HG03520 (cell line): ENCODE data around the gene TGFB2.

ENCODE experiments used
- ATAC-seq: cut with Tn5 transposase; IDR thresholded peaks from one replicate; pipeline ENCODE4 v1.9.1; 2021; ENCODE audit warnings: mild to moderate bottlenecking, moderate library complexity; ENCODE audit not compliant: unreplicated experiment

The TGFB2 gene

DNA sequence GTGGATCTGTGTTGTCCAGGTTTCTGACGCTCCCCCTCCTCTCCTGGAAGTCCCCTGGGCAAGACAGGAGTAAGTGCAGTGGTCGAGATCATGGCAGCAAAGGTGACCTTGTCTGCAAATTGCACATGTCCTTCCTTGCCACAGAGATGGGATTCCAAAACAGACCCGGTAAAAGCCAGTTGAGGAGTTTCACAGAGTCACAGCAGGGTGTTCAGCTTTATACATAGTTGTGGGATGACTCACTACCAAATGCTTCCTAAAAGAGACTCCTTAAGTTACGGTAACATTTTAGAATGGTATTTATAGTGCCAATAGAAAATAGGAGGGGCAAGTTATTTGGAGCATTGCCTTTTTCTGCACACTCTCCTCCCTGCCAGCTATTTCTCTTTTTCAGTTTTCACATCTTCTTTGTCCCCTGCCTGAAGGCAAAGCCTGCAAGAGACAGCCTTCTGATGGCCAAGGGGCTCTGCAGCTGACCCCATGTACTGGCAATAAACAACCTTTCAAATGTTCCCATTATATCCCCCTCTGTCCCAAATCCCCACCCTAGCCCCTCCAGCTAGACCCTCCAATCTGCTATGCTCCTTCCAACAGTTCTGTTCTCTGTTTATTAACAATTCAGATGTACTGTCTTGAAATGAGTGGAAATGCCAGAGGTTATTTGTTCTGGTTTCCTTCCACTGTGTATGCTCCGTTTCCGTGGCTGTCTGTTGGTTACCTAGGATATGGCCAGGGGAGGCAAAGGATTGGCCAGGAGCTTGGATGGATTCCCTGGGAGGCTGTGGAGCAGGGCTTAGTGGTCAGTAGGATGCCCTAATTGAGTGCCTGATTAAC lies 115.0 kb downstream of the TGFB2 start:
- peak; percentile 47 for ATAC-seq

DNA sequence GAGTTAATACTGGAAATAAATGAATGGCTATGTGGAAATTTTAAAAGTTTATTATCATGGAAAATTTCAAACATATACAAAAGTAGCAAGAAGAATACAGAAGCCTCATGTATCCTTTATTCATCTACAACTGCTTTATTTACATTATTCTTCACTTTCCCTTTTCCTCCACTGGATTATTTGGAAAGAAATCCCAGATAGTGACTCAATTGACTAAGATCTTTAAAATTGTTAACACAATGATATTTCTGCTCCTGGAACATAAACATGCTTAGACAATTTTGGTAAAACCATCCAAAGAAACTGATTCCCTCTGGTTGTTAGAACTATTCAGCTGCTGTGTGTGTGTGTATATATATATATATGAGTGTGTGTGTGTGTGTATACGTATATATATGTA lies 116.2 kb downstream of the TGFB2 start:
- ATAC-seq: no peak

DNA sequence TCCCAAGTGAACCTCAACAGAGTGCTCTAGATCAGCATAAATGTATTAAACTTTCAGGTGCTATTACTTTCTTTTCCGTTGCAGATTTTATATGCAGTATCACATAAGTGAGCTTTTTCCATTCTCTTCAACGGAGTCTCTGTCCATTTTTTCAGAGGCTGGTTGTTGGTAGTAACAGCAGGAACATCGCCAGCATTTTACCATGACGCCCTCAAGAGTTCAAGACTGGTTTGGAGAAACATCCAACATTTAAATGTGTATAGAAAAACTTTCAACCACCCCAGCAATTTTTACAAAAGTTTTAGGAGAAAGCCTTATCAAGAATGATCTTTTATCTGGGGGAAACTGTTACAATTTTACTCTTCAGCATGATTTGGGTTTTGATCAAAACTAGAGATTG lies 117.0 kb downstream of the TGFB2 start:
- no peak for ATAC-seq

DNA sequence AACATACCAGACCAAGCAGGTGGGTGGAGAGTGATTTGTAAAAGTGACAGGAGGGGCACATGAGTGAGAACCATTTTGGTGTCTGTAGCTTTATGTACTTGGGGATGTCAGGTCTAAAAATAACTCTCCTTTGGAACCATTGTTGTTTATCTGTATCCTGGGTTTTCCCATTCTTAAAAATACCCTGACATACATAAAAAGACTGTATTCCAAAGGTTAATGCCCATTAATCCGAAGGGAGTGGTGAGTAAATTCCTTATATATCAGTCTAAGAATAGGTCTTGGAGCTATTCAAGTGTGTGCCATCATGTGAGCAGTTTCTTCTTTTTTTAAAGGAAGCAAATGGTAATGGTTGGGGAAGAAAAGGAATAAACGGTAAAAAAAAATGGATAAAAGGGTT lies 117.5 kb downstream of the TGFB2 start:
- ATAC-seq: no peak

DNA sequence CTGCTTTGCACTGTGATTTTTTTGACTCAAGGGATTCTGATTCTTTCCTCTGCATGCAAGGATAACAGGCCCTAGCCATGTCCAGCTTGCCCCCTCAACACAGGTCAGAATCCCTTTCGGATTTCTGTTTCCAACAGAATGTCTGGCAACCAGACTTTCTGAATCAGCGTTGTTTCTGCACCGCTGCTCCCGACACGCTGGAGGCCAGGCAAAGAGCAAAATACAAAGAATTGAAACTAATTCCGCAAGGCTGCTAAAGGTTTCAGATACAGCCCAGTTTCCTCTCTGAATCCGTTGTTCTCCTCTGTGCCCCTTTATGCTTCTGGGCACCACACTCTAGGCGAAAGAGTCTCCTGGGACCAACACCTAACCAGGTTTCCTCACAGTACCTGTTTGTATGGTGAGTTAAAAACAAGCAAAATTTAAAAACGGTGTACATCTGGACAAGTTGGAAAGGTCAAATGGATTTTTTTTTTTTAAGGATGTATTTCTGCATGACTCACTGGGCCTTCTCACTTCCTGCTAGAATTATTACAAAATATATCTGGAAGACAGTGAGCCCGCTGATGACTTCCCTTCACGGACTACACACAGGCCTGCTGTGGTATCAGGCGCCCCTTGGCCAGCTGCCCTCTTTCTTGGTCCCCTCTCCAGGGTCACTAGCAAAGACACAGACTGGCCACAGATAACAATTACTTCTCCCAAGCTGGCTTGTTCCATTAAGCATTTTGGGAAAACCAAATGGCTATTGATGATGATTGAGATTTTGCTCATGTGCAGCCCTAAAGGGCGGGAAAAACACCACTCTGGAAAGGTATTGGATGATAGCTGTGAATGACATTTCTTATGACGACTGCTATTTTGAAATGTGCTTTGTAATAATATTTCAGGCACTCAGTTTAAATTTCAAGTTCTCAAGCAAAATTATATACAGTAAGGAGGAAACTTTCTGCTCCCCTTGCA lies 118.3 kb downstream of the TGFB2 start:
- no peak for ATAC-seq

DNA sequence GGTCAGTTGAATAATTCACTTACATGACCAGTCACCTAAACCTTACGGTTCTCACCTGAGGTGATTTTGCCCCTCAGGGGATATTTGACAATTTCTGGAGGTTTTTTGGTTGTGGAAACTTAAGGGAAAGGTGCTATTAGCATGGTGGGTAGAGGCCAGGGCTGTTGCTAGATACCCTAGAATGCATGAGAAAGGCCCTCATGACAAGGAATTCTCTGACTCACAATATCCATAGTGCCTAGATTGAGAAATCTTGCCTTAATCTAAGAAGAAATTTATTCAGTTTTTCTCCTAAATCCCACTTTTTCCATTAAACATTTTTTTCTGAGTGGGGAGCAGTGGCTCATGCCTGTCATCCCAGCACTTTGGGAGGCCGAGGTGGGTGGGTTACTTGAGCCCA lies 119.7 kb downstream of the TGFB2 start:
- no peak for ATAC-seq

DNA sequence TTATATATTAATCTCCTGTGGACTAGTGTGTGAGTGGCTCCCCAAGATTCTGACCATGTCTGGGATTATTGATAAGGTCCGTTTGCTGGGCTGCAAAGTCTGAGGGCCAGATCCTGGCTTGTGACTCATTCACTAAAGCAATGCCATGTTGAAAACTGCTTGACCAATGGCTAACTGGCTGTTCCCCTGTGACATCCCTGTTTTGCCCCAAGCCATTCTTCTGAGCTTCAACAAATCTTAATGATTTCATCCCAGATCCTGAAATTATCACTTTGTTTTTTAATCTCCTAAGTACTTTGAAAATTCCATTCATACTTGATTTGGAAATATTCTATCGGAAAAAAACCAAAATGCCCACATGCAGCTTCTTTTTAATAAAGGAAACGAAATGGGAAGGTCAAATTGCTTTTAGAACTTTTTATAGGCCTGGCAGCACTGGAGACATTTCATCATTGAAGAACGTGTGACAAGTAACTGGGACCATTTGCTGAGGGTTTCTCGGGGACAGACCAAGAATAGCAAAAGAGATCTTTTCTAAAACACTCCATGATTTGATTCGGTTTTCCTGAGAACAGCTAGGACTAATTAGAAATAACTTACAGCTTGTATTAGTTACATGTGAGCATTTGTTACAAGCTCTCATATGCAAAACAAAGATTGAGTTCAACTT lies 121.3 kb downstream of the TGFB2 start:
- ATAC-seq: no peak

DNA sequence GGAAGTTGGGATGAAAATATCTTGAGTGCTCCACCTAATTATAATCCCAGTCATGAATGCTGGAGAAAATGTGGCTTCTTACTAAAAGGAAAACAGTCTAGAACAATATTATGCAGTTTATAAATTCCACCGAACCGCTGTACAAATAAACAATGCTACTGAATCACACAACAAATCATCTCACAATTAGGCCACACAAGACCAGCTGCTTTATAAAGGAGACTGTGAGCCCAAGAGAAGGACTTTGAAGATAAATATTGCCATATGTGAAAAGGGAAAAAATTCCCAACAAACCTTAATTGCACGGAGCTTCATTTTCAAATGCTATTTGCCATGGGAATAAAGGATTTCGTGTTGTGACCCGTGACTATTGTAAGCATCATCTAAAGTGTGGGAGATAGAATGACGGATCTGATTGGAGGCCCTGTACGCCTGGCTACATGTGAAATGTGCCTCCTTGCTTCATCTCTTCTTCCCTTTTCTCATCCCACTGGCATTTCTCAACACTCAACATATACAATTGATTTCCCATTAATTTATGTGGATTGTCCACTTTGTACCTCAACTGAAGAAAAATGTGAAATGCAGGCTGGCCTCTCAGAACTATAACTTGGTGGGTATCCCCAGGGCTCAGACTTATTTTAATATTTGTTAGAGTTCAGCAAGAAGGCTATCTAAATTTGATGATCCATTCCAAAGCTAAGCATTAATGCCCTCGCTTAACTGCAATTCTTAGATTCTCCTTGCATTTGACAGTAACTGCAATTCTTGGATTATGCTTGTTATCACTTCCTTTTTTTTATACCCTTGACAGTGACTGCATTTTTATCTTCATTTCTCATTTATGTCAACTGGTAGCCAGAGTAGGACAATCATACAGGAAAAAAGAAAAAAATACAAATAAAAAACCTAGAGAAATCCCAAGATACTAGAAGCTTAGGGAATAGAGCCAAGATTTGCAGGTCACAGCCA lies 122.3 kb downstream of the TGFB2 start:
- ATAC-seq: no peak

DNA sequence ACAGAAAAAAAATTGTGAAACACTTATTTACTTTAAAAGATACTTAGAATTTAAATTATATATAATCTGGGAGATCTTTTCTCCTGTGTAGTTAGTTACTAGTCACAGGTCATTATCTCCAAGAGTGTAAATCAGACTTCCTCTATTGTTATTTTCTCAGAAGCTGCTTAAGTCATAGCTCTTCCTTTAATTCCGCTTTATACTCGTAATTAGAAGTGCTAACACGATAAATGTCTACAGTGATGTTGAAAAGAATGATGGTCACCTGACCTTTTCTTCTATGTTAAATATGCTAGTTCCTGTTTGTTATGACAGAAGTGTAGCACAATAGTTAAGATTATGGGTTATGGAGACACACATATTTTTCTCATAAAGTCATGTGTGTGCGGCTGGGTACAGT lies 123.6 kb downstream of the TGFB2 start:
- no peak for ATAC-seq

DNA sequence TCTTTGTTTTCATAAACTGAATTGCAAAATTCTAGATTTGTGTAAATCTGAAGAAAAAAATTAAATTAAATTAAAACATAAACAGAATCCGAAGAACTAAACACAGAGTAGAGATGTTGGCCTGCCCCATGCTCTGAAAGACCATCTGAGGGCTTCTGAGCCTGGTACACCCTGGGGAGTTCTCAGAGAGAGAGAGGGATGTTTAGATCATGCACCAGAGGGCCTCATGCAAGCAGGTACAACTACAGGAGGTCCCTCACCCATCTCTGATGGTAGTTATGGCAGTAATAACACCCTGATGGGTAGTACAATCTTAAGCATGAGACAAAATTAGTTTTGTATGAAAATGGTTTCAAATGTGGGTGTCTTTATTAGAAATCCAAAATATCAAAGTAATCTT lies 127.7 kb downstream of the TGFB2 start:
- no peak for ATAC-seq

DNA sequence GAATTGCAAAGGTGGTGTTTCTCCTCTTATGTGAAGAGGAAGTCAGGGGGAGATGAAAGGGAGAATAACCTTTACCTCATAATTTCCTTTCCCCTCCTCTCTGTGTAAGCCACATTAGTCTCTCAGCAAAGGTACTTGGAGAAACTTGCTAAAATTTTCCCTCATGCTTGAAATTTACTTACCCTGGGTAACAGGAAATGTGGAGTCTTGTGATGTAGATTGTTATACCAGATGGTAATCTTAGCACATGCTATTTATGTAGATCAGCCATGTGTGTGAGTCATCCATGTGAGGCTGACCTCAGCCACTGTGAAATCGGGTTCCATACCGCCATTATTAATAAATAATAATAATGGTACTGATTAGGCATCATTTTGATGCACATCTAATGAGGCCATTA lies 128.4 kb downstream of the TGFB2 start:
- peak; percentile 57 for ATAC-seq

DNA sequence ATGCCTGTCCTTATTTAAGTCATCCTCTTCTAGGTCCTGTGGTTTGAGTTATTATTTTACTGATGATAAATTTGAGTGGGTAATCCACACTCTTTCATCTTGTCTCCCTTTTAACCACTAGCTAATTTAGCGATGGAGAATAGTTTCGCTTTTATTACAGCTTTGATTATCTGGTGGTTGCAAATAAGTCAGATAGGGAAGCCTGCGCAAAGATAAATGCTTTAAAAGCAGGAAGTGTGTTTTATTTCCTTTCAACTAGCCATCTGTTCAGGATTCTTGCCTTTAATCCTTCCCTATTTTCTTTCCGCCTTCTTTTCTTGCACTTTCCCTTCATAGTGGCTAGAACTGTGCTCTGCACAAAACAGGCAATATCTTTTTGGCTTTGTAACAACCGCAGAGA lies 129.0 kb downstream of the TGFB2 start:
- ATAC-seq: no peak

DNA sequence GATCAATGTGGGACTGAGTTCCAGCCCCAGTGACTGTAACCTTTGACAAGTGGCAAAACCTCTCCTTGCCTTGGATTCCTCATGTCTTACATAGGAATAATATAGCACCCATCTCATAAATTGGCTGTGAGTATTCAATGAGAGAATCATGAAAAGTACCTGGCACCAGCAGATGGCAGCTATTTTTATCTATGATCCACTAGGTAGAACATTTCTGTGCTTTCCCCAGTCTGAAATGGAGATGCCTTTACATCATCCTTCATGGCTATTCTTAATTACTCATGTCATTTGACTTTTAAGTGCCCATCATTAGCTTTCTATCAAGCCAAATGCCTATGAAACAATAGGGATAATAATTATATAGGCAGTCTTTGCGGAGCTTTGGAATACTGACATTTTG lies 130.1 kb downstream of the TGFB2 start:
- no peak for ATAC-seq

DNA sequence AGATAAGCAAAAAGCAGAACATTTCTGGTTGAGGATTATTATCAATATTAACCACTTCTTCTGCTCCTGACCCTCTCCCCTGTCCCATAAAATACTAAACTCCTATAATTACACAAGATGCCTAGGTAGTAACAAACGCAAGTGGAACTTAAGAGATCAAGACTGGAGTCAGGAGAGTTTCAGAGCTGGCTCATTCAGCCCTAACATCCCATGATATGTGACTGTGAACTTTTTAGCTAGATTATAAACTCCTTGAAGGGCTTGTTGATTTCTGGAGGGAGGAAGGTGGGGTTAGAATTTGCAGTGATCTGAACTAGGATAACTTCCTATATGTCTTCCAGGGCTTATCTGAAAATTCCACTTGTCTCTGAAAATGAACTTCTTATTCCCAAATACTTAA lies 130.6 kb downstream of the TGFB2 start:
- no peak for ATAC-seq

DNA sequence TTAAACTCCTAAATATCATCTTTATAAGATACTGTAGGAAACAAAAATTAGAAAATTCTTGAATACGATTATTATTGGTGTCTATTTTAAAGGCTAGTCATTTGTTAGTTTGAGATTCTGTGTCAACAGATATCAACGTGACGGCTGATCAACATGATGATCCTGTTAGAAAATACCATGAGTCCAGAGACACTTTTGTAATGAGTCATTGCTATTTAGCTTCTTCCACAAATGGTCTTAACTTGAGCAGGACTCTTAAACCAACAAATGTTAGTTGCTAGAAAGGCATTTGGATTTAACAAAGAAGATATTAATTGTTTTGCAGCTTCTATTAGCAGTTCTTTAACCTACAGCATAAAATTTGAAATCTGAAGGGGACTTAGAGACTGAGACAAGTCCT lies 131.2 kb downstream of the TGFB2 start:
- ATAC-seq: no peak

DNA sequence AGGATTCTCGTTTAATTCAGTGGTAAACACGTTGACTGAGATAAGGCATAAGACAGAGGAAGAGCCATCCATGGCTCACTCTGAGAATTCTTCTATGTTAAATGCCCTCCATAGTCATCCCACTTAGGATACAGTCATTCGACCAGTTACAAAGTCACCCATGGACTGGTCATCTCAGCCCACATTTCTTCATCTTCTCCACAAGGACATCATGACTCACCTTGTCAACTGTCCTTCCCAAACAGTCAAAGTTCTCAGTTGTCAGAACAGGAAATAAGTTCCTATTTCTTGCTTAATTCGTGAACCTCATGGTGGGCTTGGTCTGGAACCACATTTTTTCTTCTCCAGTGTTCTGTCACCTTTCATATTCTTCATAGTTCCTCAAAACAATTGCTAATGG lies 133.2 kb downstream of the TGFB2 start:
- no peak for ATAC-seq

DNA sequence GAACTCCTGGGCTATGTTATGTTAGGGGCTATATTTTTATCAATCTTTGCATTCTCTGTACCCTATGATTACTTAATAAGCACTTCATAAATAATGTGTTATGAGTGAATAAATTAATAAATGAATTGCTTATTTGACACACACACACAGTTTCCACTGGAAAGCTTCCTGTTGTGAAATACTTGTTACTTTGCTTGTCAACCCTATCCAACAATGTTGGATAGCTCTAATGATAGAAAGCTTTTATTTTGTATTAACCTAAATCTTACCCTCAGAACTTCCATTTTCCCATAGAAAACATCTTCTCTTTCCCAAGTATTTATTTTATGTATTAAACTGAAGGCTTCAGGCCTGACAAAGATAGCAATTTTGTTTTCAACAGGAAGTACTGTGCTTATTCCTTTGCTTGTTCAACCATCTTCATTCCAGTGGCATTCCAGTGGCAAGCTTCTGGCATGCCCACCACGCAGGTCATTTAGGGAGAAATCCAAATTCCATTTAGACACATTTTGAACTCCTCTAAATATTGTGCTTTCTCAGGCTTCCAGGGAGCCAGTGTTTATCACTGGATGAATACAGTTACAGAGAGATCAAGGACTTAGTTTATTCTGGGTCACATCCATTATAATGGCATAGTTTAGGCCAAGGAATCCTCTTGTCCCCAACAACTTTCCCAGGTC lies 134.4 kb downstream of the TGFB2 start:
- no peak for ATAC-seq

DNA sequence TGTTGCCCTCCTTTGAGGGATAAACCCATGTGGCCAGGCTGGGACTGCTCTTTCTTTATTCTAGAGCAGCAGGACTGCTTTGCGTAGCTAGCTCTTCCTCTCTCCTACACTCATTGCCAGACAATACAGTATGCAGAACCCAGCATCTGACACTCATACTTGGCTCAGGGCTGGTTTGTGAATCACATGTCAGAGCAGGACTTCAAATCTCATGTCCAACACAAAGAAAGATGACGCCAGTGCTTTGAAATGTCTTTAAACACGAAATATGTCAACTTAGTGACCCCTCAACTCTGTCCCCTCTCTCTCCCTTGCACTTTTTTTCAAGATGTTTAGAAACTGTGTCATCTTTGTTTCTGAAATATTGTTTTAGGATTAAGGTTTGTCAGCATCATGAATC lies 135.0 kb downstream of the TGFB2 start:
- ATAC-seq: no peak

DNA sequence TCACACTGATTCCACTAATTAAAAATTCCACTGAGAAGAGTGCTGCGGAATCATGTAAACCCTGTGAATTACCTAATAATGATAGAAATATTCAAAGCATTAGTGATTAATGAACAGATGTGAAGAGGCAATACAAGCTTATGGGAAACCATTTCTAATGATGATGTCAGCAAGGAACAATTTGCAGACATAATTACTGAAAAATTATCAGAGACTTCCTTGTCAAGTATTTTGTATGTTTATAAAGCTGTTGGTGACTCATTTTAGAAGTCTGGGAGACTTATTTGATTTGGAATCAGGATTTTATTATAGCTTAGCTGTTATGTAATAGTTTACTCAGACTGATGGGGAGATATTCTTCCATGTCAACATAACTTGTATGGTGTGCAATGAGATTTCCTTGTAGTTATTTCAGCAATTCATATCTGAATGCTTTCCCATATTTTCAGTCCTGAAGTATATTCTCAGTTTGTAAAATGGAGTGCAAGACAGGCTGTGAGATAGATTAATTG lies 135.5 kb downstream of the TGFB2 start:
- no peak for ATAC-seq
